Keratinocyte (primary cell): Measurements from ENCODE around the gene CARD9. TPM values are rescaled to one million over a fixed set of nuclear protein-coding genes. Genes with fewer than 3 reads are reported as not detected.

Source experiments
- DNase-seq: peaks from one replicate; pipeline ENCODE4 v3.0.0-alpha.2; 2011; ENCODE audit warnings: low read depth, missing footprints, low spot score
- FAIRE-seq: peaks from 2 replicates; lab custom pipeline; 2011; peaks lifted over from hg19 to GRCh38; lab: Jason Lieb, UNC
- H2AFZ ChIP-seq: 2 replicates; pipeline ENCODE4 v1.6.0; 2012; ENCODE audit warnings: low read length, control low read depth, inconsistent platforms; ENCODE audit not compliant: control insufficient read depth
- H3K27ac ChIP-seq: 2 replicates; pipeline ENCODE4 v1.5.1; 2011; ENCODE audit warnings: low read length; ENCODE audit not compliant: control insufficient read depth, insufficient read depth
- H3K27me3 ChIP-seq: 3 replicates; pipeline ENCODE4 v1.6.0; 2011; ENCODE audit warnings: low read length; ENCODE audit not compliant: control insufficient read depth, insufficient read depth; ENCODE audit errors: extremely low read depth
- H3K36me3 ChIP-seq, 2 experiments: 2 replicates in 1 of 2; 3 replicates in 1 of 2; pipeline ENCODE4 v1.5.1; 2011; ENCODE audit warnings: low read length in 2 of 2, mild to moderate bottlenecking in 1 of 2; ENCODE audit not compliant: control insufficient read depth in 2 of 2, insufficient read depth in 2 of 2; ENCODE audit errors: extremely low read depth in 1 of 2
- H3K4me1 ChIP-seq: 3 replicates; pipeline ENCODE4 v1.5.1; 2011; ENCODE audit warnings: low read length; ENCODE audit not compliant: control insufficient read depth, insufficient read depth; ENCODE audit errors: extremely low read depth
- H3K4me2 ChIP-seq: 3 replicates; pipeline ENCODE4 v1.6.0; 2011; ENCODE audit warnings: low read depth, low read length; ENCODE audit not compliant: control insufficient read depth, insufficient read depth; ENCODE audit errors: extremely low read depth
- H3K4me3 ChIP-seq, 3 experiments: fragments of 200-600 bp in 1 of 3; sonication (generic) in 1 of 3; 2 replicates in 2 of 3; 3 replicates in 1 of 3; pipeline ENCODE4 v1.5.1; 2011 to 2016; ENCODE audit warnings: low read length in 3 of 3, mild to moderate bottlenecking in 3 of 3, control low read depth in 2 of 3, inconsistent platforms in 1 of 3, low read depth in 1 of 3, mixed read lengths in 1 of 3, mixed run types in 1 of 3, moderate library complexity in 1 of 3; ENCODE audit not compliant: control insufficient read depth in 2 of 3, insufficient read depth in 2 of 3; ENCODE audit errors: extremely low read depth in 1 of 3
- H3K79me2 ChIP-seq: 2 replicates; pipeline ENCODE4 v1.6.0; 2012; ENCODE audit warnings: low read length; ENCODE audit not compliant: control insufficient read depth, insufficient read depth
- H3K9ac ChIP-seq: 3 replicates; pipeline ENCODE4 v1.6.0; 2011; ENCODE audit warnings: low read length; ENCODE audit not compliant: control insufficient read depth, insufficient read depth; ENCODE audit errors: extremely low read depth
- H3K9me1 ChIP-seq: 3 replicates; pipeline ENCODE4 v1.6.0; 2011; ENCODE audit warnings: low read length; ENCODE audit not compliant: control insufficient read depth, insufficient read depth; ENCODE audit errors: extremely low read depth
- H3K9me3 ChIP-seq: 2 replicates; pipeline ENCODE4 v1.5.1; 2012; ENCODE audit warnings: low read depth, low read length; ENCODE audit not compliant: control insufficient read depth
- H4K20me1 ChIP-seq: 3 replicates; pipeline ENCODE4 v1.6.0; 2011; ENCODE audit warnings: low read length; ENCODE audit not compliant: control insufficient read depth, insufficient read depth; ENCODE audit errors: extremely low read depth
- CTCF ChIP-seq, 3 experiments: IDR thresholded peaks in 1 of 3; conservative IDR thresholded peaks in 1 of 3; optimal IDR thresholded peaks in 1 of 3; 2 replicates in 2 of 3; 3 replicates in 1 of 3; pipeline versions ENCODE3 to v1.5.1; 2011; ENCODE audit warnings: low read length in 3 of 3, mild to moderate bottlenecking in 3 of 3, moderate library complexity in 2 of 3, control low read depth in 1 of 3, inconsistent platforms in 1 of 3; ENCODE audit not compliant: insufficient read depth in 2 of 3; ENCODE audit errors: extremely low read depth in 1 of 3
- EZH2 ChIP-seq: IDR thresholded peaks from one replicate; pipeline ENCODE4 v1.6.1; 2012; ENCODE audit warnings: inconsistent platforms, mild to moderate bottlenecking, low read length, moderate library complexity
- dilution Hi-C: fragments of 300-500 bp; cut with MboI; formaldehyde crosslinking; loops from one replicate; pipeline ENCODE4 v1.7.0; 2020; ENCODE audit warnings: low sequenced_read_pairs; ENCODE audit not compliant: extremely low pct_ligation_motif_present
- polyA plus RNA-seq, 5 experiments: library from polyadenylated mRNA; depleted of rRNA in 3 of 5; stranded (reverse) in 3 of 5; stranded (forward) in 1 of 5; unstranded in 1 of 5; fragments of >200 nt; gene quantifications; 1 replicate in 1 of 5; 2 replicates in 3 of 5; 3 replicates in 1 of 5; pipeline versions ENCODE4 v1.2.1 to v1.2.3, GENCODE V29; 2011 to 2012; ENCODE audit warnings: missing spikeins in 2 of 5, low read depth in 1 of 5, low replicate concordance in 1 of 5

Gene CARD9
- polyA plus RNA-seq, 1 donor (not counting 4 experiments of a cell fraction or from before 2014, with no cell fraction given): 0.07 TPM

GRCh38 chr9:136339173-136339957 is 34.1 kb downstream of the CARD9 start:
- Histone ChIP-seq H3K4me1 (peaks cover 3% of the 10 kb centered on the region), H4K20me1 (no peaks in the 10 kb centered on the region), H3K9me3 (no peaks in the 10 kb centered on the region), H3K79me2 (no peaks in the 10 kb centered on the region), H3K4me3 (no peak overlapping the region), H3K36me3 (peaks cover 0 to 3% of the 10 kb centered on the region in 2 experiments), H3K9me1 (no peaks in the 10 kb centered on the region), H3K27me3 (peaks cover 4% of the 10 kb centered on the region), H3K9ac (no peak overlapping the region), H3K4me2 (no peak overlapping the region), H3K27ac (no peak overlapping the region), H2AFZ (no peak overlapping the region)
- DNase-seq (no peak), FAIRE-seq (no peak)
- dilution Hi-C loops: no loop called here
- TF ChIP-seq CTCF (optimal IDR thresholded peaks at IDR 0.05 in 1 of 3, IDR thresholded peaks at IDR 0.05 in 1 of 3, conservative IDR thresholded peaks at IDR 0.05 in 1 of 3; ENCODE audit: extremely low read depth in 1 of 3, insufficient read depth in 2 of 3, low read length in 3 of 3): peak; percentile 64 to 90 (median 75)
- no peak for TF ChIP-seq EZH2

- no peaks in the 10 kb centered on the region for H4K20me1 ChIP-seq
- no peaks in the 10 kb centered on the region for H3K9me1 ChIP-seq
- dilution Hi-C loops: no loop called here
- no peak overlapping the region for H3K27ac ChIP-seq
- FAIRE-seq (no peak), DNase-seq (no peak)
- H3K27me3 ChIP-seq: peaks cover 4% of the 10 kb centered on the region
- no peak overlapping the region for H2AFZ ChIP-seq
- H3K79me2 ChIP-seq: no peaks in the 10 kb centered on the region
- H3K9me3 ChIP-seq: no peaks in the 10 kb centered on the region
- TF ChIP-seq CTCF (optimal IDR thresholded peaks at IDR 0.05 in 1 of 3, IDR thresholded peaks at IDR 0.05 in 1 of 3, conservative IDR thresholded peaks at IDR 0.05 in 1 of 3; ENCODE audit: extremely low read depth in 1 of 3, insufficient read depth in 2 of 3, low read length in 3 of 3) (no peak), EZH2 (no peak)
- H3K4me1 ChIP-seq: peaks cover 3% of the 10 kb centered on the region
- no peak overlapping the region for H3K4me2 ChIP-seq
- H3K4me3 ChIP-seq: no peak overlapping the region
- no peak overlapping the region for H3K9ac ChIP-seq
- peaks cover 0 to 3% of the 10 kb centered on the region in 2 experiments for H3K36me3 ChIP-seq
These were observed 35.0 kb downstream of the CARD9 start for GRCh38 chr9:136338511-136338910.
